K562 (cell line): ENCODE measurements around the gene DDAH1. TPM values are rescaled to one million over a fixed set of nuclear protein-coding genes. Genes with fewer than 3 reads are reported as not detected.

Experiments used
- ATAC-seq: fragments of 200-7000 bp; cut with Tn5 transposase; 3 replicates; pipeline ENCODE4 v1.9.1; 2020; ENCODE audit warnings: moderate library complexity
- BruUV-seq: library from RNA; stranded (reverse); fragments of 400-500 nt; replicated peaks from 2 replicates; lab custom pipeline; 2021; lab: Mats Ljungman, UMichigan
- CTCF ChIA-PET: fragments of 300-600 bp; formaldehyde crosslinking; extraction: SDS; loops from one replicate; lab custom pipeline; 2021; ENCODE audit warnings: low intra/inter-chr PET ratio; lab: Yijun Ruan, JAX
- POLR2A ChIA-PET: fragments of 300-600, 350-650 bp; sonication (Branson Sonifier 250); formaldehyde crosslinking; extraction: SDS; loops from one replicate; lab custom pipeline; 2021; ENCODE audit warnings: antibody characterized with exemption, inconsistent platforms; lab: Yijun Ruan, JAX
- DNase-seq, 4 experiments: peaks; one replicate each; pipeline versions ENCODE4 v3.0.0 to v3.0.0-alpha.2; 2011 to 2018; ENCODE audit warnings: low spot score in 3 of 4, mixed read lengths in 3 of 4; ENCODE audit errors: extremely low read depth in 1 of 4
- FAIRE-seq: peaks from 2 replicates; lab custom pipeline; 2011; peaks lifted over from hg19 to GRCh38; lab: Jason Lieb, UNC
- H2AFZ ChIP-seq: 2 replicates; pipeline ENCODE4 v1.6.0; 2011; ENCODE audit warnings: low read depth, low read length, control low read depth, inconsistent platforms
- H3K27ac ChIP-seq: fragments of 200-600 bp; 3 replicates; pipeline ENCODE4 v1.8.0; 2011; ENCODE audit warnings: low read depth, mild to moderate bottlenecking, control low read depth, inconsistent platforms, low read length, moderate library complexity, mixed read lengths; ENCODE audit errors: extremely low read depth
- H3K27me3 ChIP-seq, 2 experiments: fragments of 300-600 bp in 1 of 2; 2 replicates in 1 of 2; 3 replicates in 1 of 2; pipeline versions ENCODE4 v1.6.0 to v1.8.0; 2011; ENCODE audit warnings: inconsistent platforms in 2 of 2, low read length in 2 of 2, mild to moderate bottlenecking in 1 of 2, mixed read lengths in 1 of 2, moderate library complexity in 1 of 2; ENCODE audit not compliant: control insufficient read depth in 2 of 2, insufficient read depth in 2 of 2
- H3K36me3 ChIP-seq: fragments of 300-600 bp; 3 replicates; pipeline ENCODE4 v1.8.0; 2011; ENCODE audit warnings: mild to moderate bottlenecking, low read length, inconsistent platforms; ENCODE audit not compliant: control insufficient read depth, insufficient read depth
- H3K4me1 ChIP-seq, 2 experiments: fragments of 200-600 bp in 1 of 2; replicated peaks in 1 of 2; 2 replicates in 1 of 2; 3 replicates in 1 of 2; pipeline versions ENCODE4 v1.5.1 to v1.8.0; 2011; ENCODE audit warnings: inconsistent platforms in 2 of 2, low read length in 2 of 2, mild to moderate bottlenecking in 1 of 2, mixed read lengths in 1 of 2, moderate library complexity in 1 of 2; ENCODE audit not compliant: control insufficient read depth in 2 of 2, insufficient read depth in 2 of 2
- H3K4me2 ChIP-seq: 2 replicates; pipeline ENCODE4 v1.6.1; 2011; ENCODE audit warnings: low read length, control low read depth, inconsistent platforms, mixed read lengths; ENCODE audit not compliant: insufficient read depth
- H3K4me3 ChIP-seq: fragments of 200-600 bp; sonication (generic), shearing (Covaris generic); 2 replicates; pipeline ENCODE4 v1.5.1; 2016; ENCODE audit warnings: control low read depth, inconsistent platforms
- H3K79me2 ChIP-seq: fragments of 200-600 bp; 3 replicates; pipeline ENCODE4 v1.8.0; 2011; ENCODE audit warnings: low read length, inconsistent platforms; ENCODE audit not compliant: control insufficient read depth, insufficient read depth
- H3K9ac ChIP-seq, 2 experiments: 2 replicates each; pipeline versions ENCODE4 v1.6.0 to v1.6.1; 2011; ENCODE audit warnings: low read depth in 2 of 2, low read length in 2 of 2, control low read depth in 1 of 2, inconsistent platforms in 1 of 2, mild to moderate bottlenecking in 1 of 2, mixed read lengths in 1 of 2; ENCODE audit not compliant: insufficient read depth in 1 of 2
- H3K9me1 ChIP-seq: one replicate; pipeline ENCODE4 v1.6.0; 2011; ENCODE audit warnings: inconsistent platforms, mild to moderate bottlenecking, low read length, moderate library complexity; ENCODE audit not compliant: control insufficient read depth, insufficient read depth
- H3K9me3 ChIP-seq: replicated peaks from 2 replicates; pipeline ENCODE4 v1.5.1; 2011; ENCODE audit warnings: low read depth, low read length, inconsistent platforms; ENCODE audit not compliant: control insufficient read depth, insufficient read depth
- H4K20me1 ChIP-seq: replicated peaks from 2 replicates; pipeline ENCODE4 v1.6.1; 2011; ENCODE audit warnings: low read length, inconsistent platforms, mixed read lengths; ENCODE audit not compliant: control insufficient read depth, insufficient read depth
- ERF ChIP-seq: fragments of 450-650 bp; formaldehyde crosslinking; IDR thresholded peaks from 2 replicates; pipeline ENCODE4 v1.4.0; 2020; ENCODE audit warnings: mild to moderate bottlenecking, mixed read lengths
- FOXJ2 ChIP-seq: fragments of 200-800 bp; sonication (Bioruptor generic); IDR thresholded peaks from 2 replicates; pipeline ENCODE4 v1.6.1; 2016; ENCODE audit warnings: missing genetic modification characterization, missing compliant biosample characterization
- NCOR1 ChIP-seq: fragments of 450-650 bp; IDR thresholded peaks from 2 replicates; pipeline ENCODE4 v1.6.1; 2016; ENCODE audit warnings: mild to moderate bottlenecking, moderate library complexity
- NR2C2 ChIP-seq, 2 experiments: fragments of 200-800 bp in 1 of 2; sonication (Bioruptor generic) in 1 of 2; sonication (generic) in 1 of 2; formaldehyde crosslinking in 1 of 2; IDR thresholded peaks; 2 replicates each; pipeline versions ENCODE4 v1.6.1 to v1.8.0; 2016 to 2022; ENCODE audit warnings: mild to moderate bottlenecking in 1 of 2, missing compliant biosample characterization in 1 of 2, missing genetic modification characterization in 1 of 2, missing genetic modification reagents in 1 of 2
- NR2F6 ChIP-seq: fragments of 450-650 bp; formaldehyde crosslinking; IDR thresholded peaks from 2 replicates; pipeline ENCODE4 v1.4.0; 2020; ENCODE audit warnings: mild to moderate bottlenecking
- NUFIP1 ChIP-seq: fragments of 450-650 bp; IDR thresholded peaks from 2 replicates; pipeline ENCODE4 v1.6.1; 2018; ENCODE audit not compliant: partially characterized antibody
- ZKSCAN3 ChIP-seq: fragments of 250-450 bp; sonication (Bioruptor Pico); IDR thresholded peaks from 2 replicates; pipeline ENCODE4 v1.4.0; 2020
- ZNF324 ChIP-seq: fragments of 250-450 bp; sonication (Bioruptor Pico); IDR thresholded peaks from 2 replicates; pipeline ENCODE4 v1.4.0; 2020; ENCODE audit warnings: mild to moderate bottlenecking
- ZNF696 ChIP-seq: fragments of 250-450 bp; sonication (Bioruptor Pico); conservative IDR thresholded peaks from 2 replicates; pipeline ENCODE4 v1.4.0; 2020; ENCODE audit warnings: mild to moderate bottlenecking, moderate library complexity
- WGBS: fragments of 100-300 bp; shearing (Covaris generic); methylation state at CpG from one replicate; pipeline ENCODE4 v1.1.6; 2016; ENCODE audit warnings: low coverage, mixed read lengths; ENCODE audit not compliant: insufficient coverage; ENCODE audit errors: missing lambda C conversion rate; 5-methylcytosine and 5-hydroxymethylcytosine counted together
- in situ Hi-C: fragments of 300-500 bp; cut with MboI; formaldehyde crosslinking; loops from 4 replicates; pipeline ENCODE4 v1.15.0; 2018; ENCODE audit warnings: inconsistent platforms, mixed read lengths
- intact Hi-C: fragments of 100-400 bp; cut with micrococcal nuclease; formaldehyde crosslinking; loops from 2 replicates; pipeline ENCODE4 v1.14.2; 2022
- polyA plus RNA-seq, 8 experiments: library from polyadenylated mRNA; depleted of rRNA in 4 of 8; stranded (reverse) in 5 of 8; unstranded in 3 of 8; fragments of >200 nt; fragmentation: Nextera tagmentation in 2 of 8; fragmentation: Illumina TruSeq in 1 of 8; extraction: Ambion mirVana in 2 of 8; extraction: Trizol in 1 of 8; gene quantifications; 2 replicates each; pipeline versions ENCODE4 v1.2.1 to v1.2.3, GENCODE V29; 2011 to 2014; ENCODE audit warnings: inconsistent platforms in 1 of 8, missing spikeins in 1 of 8
- total RNA-seq, 7 experiments: library from RNA; depleted of rRNA in 6 of 7; stranded (reverse); fragments of >200 nt in 6 of 7; fragmentation: Illumina TruSeq in 2 of 7; extraction: Trizol in 2 of 7; gene quantifications; 2 replicates each; pipeline versions ENCODE4 v1.2.1 to v1.2.3, GENCODE V29; 2011 to 2021; ENCODE audit warnings: low replicate concordance in 1 of 7
- TF ChIP-seq, protein P1 (sequence below): fragments of 250-450 bp; sonication (Bioruptor Pico); IDR thresholded peaks from 2 replicates; pipeline ENCODE4 v1.8.0; 2022; ENCODE audit warnings: inconsistent platforms
- TF ChIP-seq, protein P2 (sequence below): IDR thresholded peaks from 2 replicates; pipeline ENCODE4 v1.6.1; 2014; ENCODE audit warnings: antibody characterized with exemption

The DDAH1 gene
- total and polyA plus RNA-seq, 9 of the 15 experiments (the other 6 are each of a cell fraction or from before 2014, with no cell fraction given) = 0.04 to 0.24 (median 0.10) TPM

DNA sequence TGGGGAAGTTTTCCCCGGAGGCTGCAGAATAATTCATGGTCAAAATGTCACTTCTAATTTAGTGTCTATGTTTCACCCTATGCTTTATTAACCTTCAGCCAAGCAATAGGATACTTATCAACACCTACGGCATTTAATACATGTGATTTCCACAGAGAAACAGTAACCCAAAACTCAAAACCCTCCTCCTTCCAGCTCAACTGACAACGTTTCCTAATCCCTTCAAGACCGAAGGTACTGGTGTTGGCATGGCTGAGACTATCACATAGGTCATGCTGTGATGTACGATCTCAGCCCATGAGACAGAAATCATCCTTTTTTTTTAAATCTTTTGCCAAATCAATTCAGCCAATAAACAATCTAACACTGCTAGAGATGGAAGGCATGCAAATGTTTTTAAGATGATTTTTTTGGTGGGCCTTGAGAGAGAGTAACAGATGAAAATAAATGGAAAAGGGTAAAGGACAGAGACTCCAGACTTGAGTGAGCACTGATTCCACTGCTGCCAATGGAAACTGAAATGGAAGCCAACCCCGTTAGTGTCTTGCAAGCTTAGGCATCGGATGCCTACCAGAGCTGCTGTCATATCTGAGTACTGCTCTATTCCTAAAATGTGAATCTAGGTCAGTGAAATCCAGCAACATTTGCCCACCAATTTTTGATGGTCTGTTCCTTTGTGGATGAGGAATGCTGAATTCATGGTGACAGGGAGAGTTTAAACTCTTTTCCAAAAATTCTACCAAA, 125.1 kb downstream of the DDAH1 start:
- intact Hi-C loops (loop anchor here (10.0 kb wide), 1 partner anchor 245 kb away; the partner anchor contains the start of gene CCN1), in situ Hi-C loops (no loop called here)
- no peak for FAIRE-seq
- no peak overlapping the region for H3K27ac ChIP-seq
- no peak for DNase-seq
- no peaks in the 10 kb centered on the region for H3K79me2 ChIP-seq
- ChIA-PET CTCF (no interaction called here), POLR2A (no interaction called here)
- no peaks in the 10 kb centered on the region for H3K4me1 ChIP-seq
- no peaks in the 10 kb centered on the region for H3K36me3 ChIP-seq
- no peaks in the 10 kb centered on the region for H3K9me1 ChIP-seq
- TF ChIP-seq NR2C2 (CRISPR knock-in tag; IDR thresholded peaks at IDR 0.05) (no peak), NR2C2 (tag; IDR thresholded peaks at IDR 0.05) (no peak), NCOR1 (no peak), NUFIP1 (no peak), ERF (CRISPR knock-in tag) (no peak), FOXJ2 (tag) (no peak), NR2F6 (CRISPR knock-in tag) (no peak), ZNF696 (no peak), ZKSCAN3 (CRISPR knock-in tag) (no peak), ZNF324 (no peak)
- TF ChIP-seq, protein P1, sequence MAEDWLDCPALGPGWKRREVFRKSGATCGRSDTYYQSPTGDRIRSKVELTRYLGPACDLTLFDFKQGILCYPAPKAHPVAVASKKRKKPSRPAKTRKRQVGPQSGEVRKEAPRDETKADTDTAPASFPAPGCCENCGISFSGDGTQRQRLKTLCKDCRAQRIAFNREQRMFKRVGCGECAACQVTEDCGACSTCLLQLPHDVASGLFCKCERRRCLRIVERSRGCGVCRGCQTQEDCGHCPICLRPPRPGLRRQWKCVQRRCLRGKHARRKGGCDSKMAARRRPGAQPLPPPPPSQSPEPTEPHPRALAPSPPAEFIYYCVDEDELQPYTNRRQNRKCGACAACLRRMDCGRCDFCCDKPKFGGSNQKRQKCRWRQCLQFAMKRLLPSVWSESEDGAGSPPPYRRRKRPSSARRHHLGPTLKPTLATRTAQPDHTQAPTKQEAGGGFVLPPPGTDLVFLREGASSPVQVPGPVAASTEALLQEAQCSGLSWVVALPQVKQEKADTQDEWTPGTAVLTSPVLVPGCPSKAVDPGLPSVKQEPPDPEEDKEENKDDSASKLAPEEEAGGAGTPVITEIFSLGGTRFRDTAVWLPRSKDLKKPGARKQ (CRISPR knock-in tag) = no peak
- TF ChIP-seq, protein P2, sequence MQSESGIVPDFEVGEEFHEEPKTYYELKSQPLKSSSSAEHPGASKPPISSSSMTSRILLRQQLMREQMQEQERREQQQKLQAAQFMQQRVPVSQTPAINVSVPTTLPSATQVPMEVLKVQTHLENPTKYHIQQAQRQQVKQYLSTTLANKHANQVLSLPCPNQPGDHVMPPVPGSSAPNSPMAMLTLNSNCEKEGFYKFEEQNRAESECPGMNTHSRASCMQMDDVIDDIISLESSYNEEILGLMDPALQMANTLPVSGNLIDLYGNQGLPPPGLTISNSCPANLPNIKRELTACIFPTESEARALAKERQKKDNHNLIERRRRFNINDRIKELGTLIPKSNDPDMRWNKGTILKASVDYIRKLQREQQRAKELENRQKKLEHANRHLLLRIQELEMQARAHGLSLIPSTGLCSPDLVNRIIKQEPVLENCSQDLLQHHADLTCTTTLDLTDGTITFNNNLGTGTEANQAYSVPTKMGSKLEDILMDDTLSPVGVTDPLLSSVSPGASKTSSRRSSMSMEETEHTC = no peak
- H3K9me3 ChIP-seq = no peaks in the 10 kb centered on the region
- no peak overlapping the region for H3K4me3 ChIP-seq
- no peak overlapping the region for H3K9ac ChIP-seq
- peaks cover 0 to 3% of the 10 kb centered on the region in 2 experiments; a peak in 2 of 5 replicates for H3K27me3 ChIP-seq
- 1% methylated on average over 7 of the region's 7 CpGs for WGBS
- no peaks in the 10 kb centered on the region for H4K20me1 ChIP-seq
- no TSS peak for BruUV-seq
- H2AFZ ChIP-seq = no peak overlapping the region
- H3K4me2 ChIP-seq = no peak overlapping the region
- ATAC-seq = no peak
